ENCODE data around the gene GBF1. TPM values are rescaled to one million over a fixed set of nuclear protein-coding genes. Genes with fewer than 3 reads are reported as not detected.

GBF1 gene
- total and polyA plus RNA-seq, 8 donors = 5.7 to 47.3 (median 21.9) TPM

DNA sequence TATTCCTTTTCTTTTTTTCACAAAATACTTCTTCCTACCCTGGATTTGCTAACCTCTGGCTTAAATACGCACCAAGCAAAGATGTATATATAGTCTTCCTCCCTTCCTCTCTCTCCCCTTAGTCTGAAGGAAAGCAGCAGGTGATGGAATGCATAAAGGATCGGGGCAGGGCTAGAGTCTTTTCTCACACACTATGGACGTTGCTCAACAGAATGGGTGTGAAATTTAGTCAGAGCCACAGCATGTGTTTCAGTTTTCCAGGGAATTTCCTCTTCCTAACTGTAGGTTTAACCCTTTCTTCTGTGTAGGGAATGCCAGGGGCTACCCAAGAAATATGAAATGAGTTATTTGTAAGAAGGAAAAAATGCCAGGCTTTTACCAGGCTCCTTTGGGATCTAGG, 78.7 kb downstream of the GBF1 start:
- H3K27me3 ChIP-seq = no peaks in the 10 kb centered on the region
- H3K4me3 ChIP-seq = no peak overlapping the region
- H3K9me3 ChIP-seq = no peaks in the 10 kb centered on the region
- peaks cover 0 to 9% (median 0%) of the 10 kb centered on the region in 4 donors for H3K36me3 ChIP-seq
- TF ChIP-seq, protein P1, sequence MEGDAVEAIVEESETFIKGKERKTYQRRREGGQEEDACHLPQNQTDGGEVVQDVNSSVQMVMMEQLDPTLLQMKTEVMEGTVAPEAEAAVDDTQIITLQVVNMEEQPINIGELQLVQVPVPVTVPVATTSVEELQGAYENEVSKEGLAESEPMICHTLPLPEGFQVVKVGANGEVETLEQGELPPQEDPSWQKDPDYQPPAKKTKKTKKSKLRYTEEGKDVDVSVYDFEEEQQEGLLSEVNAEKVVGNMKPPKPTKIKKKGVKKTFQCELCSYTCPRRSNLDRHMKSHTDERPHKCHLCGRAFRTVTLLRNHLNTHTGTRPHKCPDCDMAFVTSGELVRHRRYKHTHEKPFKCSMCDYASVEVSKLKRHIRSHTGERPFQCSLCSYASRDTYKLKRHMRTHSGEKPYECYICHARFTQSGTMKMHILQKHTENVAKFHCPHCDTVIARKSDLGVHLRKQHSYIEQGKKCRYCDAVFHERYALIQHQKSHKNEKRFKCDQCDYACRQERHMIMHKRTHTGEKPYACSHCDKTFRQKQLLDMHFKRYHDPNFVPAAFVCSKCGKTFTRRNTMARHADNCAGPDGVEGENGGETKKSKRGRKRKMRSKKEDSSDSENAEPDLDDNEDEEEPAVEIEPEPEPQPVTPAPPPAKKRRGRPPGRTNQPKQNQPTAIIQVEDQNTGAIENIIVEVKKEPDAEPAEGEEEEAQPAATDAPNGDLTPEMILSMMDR (IDR thresholded peaks at IDR 0.05) = no peak
- TF ChIP-seq EP300 (IDR thresholded peaks at IDR 0.05) = no peak
- no peak for TF ChIP-seq POLR2AphosphoS5 (IDR thresholded peaks at IDR 0.05)
- no peak for TF ChIP-seq POLR2A (IDR thresholded peaks at IDR 0.05)
- H3K4me1 ChIP-seq = peaks cover 0 to 39% (median 12%) of the 10 kb centered on the region in 4 donors
- WGBS, 5 donors = 59 to 72% (median 70%) methylated on average over 3 of the region's 3 CpGs
- H3K27ac ChIP-seq = no peak overlapping the region
- no peak for DNase-seq
- intact Hi-C loops (cut with DNase I; ENCODE audit: low total_unique reads) = no loop called here

GRCh38 chr10:102326031-102326430, 80.7 kb downstream of the GBF1 start:
- peaks cover 0 to 40% (median 12%) of the 10 kb centered on the region in 4 donors for H3K4me1 ChIP-seq
- no peaks in the 10 kb centered on the region for H3K9me3 ChIP-seq
- H3K27me3 ChIP-seq = no peaks in the 10 kb centered on the region
- TF ChIP-seq EP300 (IDR thresholded peaks at IDR 0.05) (no peak), POLR2AphosphoS5 (IDR thresholded peaks at IDR 0.05) (no peak), POLR2A (IDR thresholded peaks at IDR 0.05) (no peak)
- TF ChIP-seq, protein P1 (IDR thresholded peaks at IDR 0.05) = no peak
- H3K27ac ChIP-seq = no peak overlapping the region
- 78 to 89% (median 84%) methylated on average over 4 of the region's 4 CpGs for WGBS, 5 donors
- peaks cover 0 to 9% (median 0%) of the 10 kb centered on the region in 4 donors for H3K36me3 ChIP-seq
- no peak for DNase-seq
- intact Hi-C loops (cut with DNase I; ENCODE audit: low total_unique reads) = no loop called here
- no peak overlapping the region for H3K4me3 ChIP-seq

DNA sequence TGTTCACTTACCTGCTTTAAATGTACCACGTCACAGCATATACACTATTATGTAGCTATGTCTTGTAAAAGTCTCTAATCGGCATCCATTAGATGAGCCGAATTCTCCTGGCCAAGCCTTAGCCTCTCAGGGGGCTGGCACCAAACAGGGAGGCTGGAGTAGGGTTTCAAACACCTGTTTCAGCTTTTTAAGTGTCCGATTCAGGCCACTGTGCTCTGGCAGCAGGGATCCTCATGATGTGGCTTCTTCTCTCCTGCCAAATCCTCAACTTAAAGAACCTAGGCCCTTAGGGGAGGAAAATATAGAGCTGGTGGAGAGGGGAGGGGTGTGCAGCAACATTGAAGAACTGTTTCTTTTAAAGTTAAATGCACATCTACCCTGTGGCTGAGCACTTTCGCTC, 81.7 kb downstream of the GBF1 start:
- peaks cover 0 to 4% (median 0%) of the 10 kb centered on the region in 4 donors for H3K36me3 ChIP-seq
- intact Hi-C loops (cut with DNase I; ENCODE audit: low total_unique reads) = no loop called here
- H3K4me1 ChIP-seq = peaks cover 0 to 40% (median 12%) of the 10 kb centered on the region in 4 donors
- H3K27ac ChIP-seq = no peak overlapping the region
- WGBS, 5 donors = 75 to 85% (median 83%) methylated on average over 5 of the region's 5 CpGs
- no peak for DNase-seq
- no peak overlapping the region for H3K4me3 ChIP-seq
- H3K27me3 ChIP-seq = no peaks in the 10 kb centered on the region
- no peaks in the 10 kb centered on the region for H3K9me3 ChIP-seq
- TF ChIP-seq, protein P1 (IDR thresholded peaks at IDR 0.05) = no peak
- TF ChIP-seq EP300 (IDR thresholded peaks at IDR 0.05) (no peak), POLR2A (IDR thresholded peaks at IDR 0.05) (no peak), POLR2AphosphoS5 (IDR thresholded peaks at IDR 0.05) (no peak)

DNA sequence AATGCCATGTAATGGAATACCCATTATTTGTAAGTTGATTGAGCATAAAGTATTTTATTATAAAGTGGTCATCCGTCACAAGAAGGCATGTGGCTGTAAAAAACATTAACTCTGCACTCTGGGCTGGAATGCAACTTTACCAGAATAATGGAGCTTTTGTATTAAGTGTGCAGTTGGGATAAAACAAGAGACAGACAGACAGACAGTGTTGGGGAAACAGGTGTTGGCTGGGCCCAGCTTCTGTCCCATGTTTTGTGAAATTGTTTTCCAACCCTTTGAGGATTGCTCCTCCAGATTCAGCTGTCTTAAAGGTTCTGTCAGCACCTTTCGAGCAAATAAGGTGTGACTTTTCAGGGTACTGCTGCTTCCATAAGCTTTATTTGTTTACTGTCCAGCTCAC, 82.3 kb downstream of the GBF1 start:
- H3K4me3 ChIP-seq = no peak overlapping the region
- H3K27ac ChIP-seq = no peak overlapping the region
- peaks cover 0 to 5% (median 2%) of the 10 kb centered on the region in 4 donors for H3K36me3 ChIP-seq
- H3K27me3 ChIP-seq = no peaks in the 10 kb centered on the region
- no peaks in the 10 kb centered on the region for H3K9me3 ChIP-seq
- DNase-seq = no peak
- WGBS, 5 donors = 79 to 90% (median 86%) methylated on average over 2 of the region's 2 CpGs
- intact Hi-C loops (cut with DNase I; ENCODE audit: low total_unique reads) = no loop called here
- H3K4me1 ChIP-seq = peaks cover 0 to 40% (median 12%) of the 10 kb centered on the region in 4 donors
- TF ChIP-seq, protein P1 (IDR thresholded peaks at IDR 0.05) = no peak
- TF ChIP-seq POLR2AphosphoS5 (IDR thresholded peaks at IDR 0.05) = no peak
- no peak for TF ChIP-seq POLR2A (IDR thresholded peaks at IDR 0.05)
- no peak for TF ChIP-seq EP300 (IDR thresholded peaks at IDR 0.05)

Data from stomach (tissue), 9 donors.